22Rv1 (cell line): ENCODE results near the gene OSTM1.
A peak's percentile ranks its signal among the peaks of the same experiment; 100 is the strongest.

ENCODE experiments used
- H3K27ac ChIP-seq: fragments of 450-650 bp; 2 replicates; pipeline ENCODE4 v1.5.1; 2017
- CTCF ChIP-seq: fragments of 450-650 bp; IDR thresholded peaks from 2 replicates; pipeline ENCODE4 v1.5.1; 2017; ENCODE audit warnings: mild to moderate bottlenecking
- ZFX ChIP-seq: fragments of 450-650 bp; IDR thresholded peaks from 2 replicates; pipeline ENCODE4 v1.6.1; 2017; ENCODE audit warnings: antibody characterized with exemption, borderline replicate concordance

The OSTM1 gene

GRCh38 chr6:108074359-108075144 is at the start of gene OSTM1:
OSTM1 (minus strand) TSS chr6:108074741; CDS start chr6:108074651, 90 bp downstream.
- no peak for TF ChIP-seq CTCF
- H3K27ac ChIP-seq: peak within 1 kb of the TSS; percentile 44; the same call in 1 of the 2 replicates

DNA sequence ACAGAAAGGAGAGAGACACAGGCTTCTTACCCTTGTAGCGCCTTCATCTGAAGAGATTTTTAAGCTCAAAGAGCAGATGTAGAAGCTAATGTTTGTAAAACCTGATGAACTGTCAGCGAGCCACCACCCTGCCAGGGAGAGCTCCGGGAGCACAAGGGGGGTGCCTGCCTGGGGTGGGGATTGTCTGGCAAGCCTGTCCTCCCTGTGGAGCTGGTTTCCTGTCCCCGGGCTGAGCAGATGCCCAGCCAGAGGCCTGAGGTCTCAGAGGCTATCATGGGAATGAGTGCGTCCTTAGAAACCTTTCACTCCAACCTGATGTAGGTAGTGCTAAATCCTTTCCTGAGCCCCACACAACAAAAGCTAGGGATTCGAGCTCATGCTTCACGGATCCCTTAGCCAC is 49.4 kb upstream of the OSTM1 start:
- TF ChIP-seq ZFX: no peak
- no peak overlapping the region for H3K27ac ChIP-seq

DNA sequence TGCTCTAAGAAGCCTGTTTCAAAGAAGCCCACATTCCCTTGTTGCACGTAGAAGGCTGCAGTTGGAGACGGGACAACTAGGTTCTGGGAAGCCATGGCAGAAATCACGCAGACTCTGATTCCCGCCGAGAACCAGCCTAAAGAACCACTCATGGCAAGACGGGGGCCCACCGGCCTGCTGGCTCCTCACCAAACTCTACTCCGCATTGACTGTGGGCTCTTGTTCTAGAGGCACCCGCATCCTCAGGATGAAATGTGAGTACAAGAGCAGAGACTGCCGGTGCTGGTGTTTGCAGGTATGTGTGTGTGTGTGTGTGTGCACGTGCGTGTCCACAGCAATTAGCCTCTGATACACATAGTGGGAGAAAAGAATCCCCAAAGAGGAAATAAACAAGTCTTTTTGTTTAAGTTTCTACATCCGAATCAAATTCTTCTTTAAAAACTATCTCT is 49.0 kb upstream of the OSTM1 start:
- H3K27ac ChIP-seq: no peak overlapping the region
- no peak for TF ChIP-seq CTCF
- no peak for TF ChIP-seq ZFX

DNA sequence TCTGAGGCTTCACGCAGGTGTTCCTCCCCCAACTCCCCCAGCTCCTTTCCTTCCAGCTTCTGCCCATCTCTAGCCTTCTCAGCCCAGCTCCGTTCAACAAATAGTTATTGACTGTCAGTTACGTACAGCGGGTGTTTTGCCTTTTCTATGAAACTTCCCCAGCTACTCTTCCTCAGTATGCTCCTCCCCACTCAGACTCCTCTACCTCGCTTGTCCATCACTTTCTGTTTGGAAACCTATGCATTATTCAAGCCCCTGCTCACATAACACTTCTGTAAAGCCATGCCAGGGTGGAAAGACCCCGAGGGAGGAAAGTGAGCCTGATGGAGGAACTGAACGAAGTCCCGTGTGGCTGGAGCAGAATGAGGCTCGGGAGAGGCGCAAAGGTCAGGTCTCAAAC is 47.1 kb upstream of the OSTM1 start:
- TF ChIP-seq CTCF (no peak), ZFX (no peak)

DNA sequence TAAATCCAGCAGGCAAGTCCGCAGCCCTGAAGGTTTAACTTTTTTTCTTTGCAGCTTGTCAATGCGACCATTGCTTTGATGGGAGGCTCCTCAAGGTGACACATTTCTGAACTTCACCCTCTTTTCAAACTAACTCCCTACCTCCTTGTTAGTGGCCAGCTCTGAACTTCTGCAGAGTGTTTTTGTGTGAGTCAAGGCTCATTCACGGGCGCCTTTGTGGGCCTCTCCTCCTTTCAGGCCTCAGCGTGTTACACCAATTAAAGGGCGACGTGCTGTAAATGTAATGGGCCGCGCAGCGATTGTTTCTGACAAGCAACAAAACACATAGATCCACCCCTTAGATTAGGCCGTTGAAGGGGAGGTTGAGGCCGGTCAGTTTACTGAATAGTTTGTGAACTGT is 45.8 kb upstream of the OSTM1 start:
- H3K27ac ChIP-seq: no peak overlapping the region
- TF ChIP-seq ZFX (no peak), CTCF (no peak)

More for the DNA sequence above, 47.1 kb upstream of the OSTM1 start:
- H3K27ac ChIP-seq: no peak overlapping the region

GRCh38 chr6:108119769-108120141 is 45.2 kb upstream of the OSTM1 start:
- TF ChIP-seq CTCF: no peak
- no peak for TF ChIP-seq ZFX

GRCh38 chr6:108118810-108119768 is 44.5 kb upstream of the OSTM1 start:
- no peak for TF ChIP-seq CTCF
- no peak for TF ChIP-seq ZFX

More at GRCh38 chr6:108119769-108120141, 45.2 kb upstream of the OSTM1 start:
- no peak overlapping the region for H3K27ac ChIP-seq

More at GRCh38 chr6:108118810-108119768, 44.5 kb upstream of the OSTM1 start:
- H3K27ac ChIP-seq: no peak overlapping the region
